ENCODE data around the gene DUSP28. TPM values are rescaled to one million over a fixed set of nuclear protein-coding genes. Genes with fewer than 3 reads are reported as not detected.

The DUSP28 gene
- total RNA-seq, 1 experiment from 2014 or later = 10.9 TPM

GRCh38 chr2:240579071-240579762, 19.1 kb downstream of the DUSP28 start:
- Histone ChIP-seq H4K20me1 (ENCODE audit: insufficient read depth) (peaks cover 63% of the 10 kb centered on the region), H3K4me3 (peak overlapping the region; percentile 46; the same call in 1 of the 2 replicates), H3K27me3 (ENCODE audit: insufficient read depth, low read depth) (no peaks in the 10 kb centered on the region), H3K79me2 (ENCODE audit: low read depth) (peaks cover 74% of the 10 kb centered on the region), H3K9me2 (ENCODE audit: insufficient read depth) (no peaks in the 10 kb centered on the region), H3K27ac (peak overlapping the region; percentile 98), H3K4me1 (replicated peaks; ENCODE audit: insufficient read depth) (peaks cover 52% of the 10 kb centered on the region), H3K36me3 (ENCODE audit: low read depth) (peaks cover 9% of the 10 kb centered on the region), H3F3A (ENCODE audit: insufficient read depth, low read depth) (peaks cover 51% of the 10 kb centered on the region), H3K9me3 (ENCODE audit: insufficient read depth, low read depth) (no peaks in the 10 kb centered on the region), H2AFZ (no peak overlapping the region), H3K4me2 (peak overlapping the region; percentile 83)
- CTCF ChIA-PET = interaction anchor here (0.6 to 2.0 kb wide), 5 partner anchors 11 to 122 kb away, joined by 3 to 34 read pairs (median 4); no protein-coding TSS in a partner anchor
- intact Hi-C loops (cut with micrococcal nuclease; ENCODE audit: unreplicated experiment) = loop anchor here (1.0 kb wide), 2 partner anchors 13 to 18 kb away; no protein-coding TSS in a partner anchor
- TF ChIP-seq CTCF (conservative IDR thresholded peaks at IDR 0.05) = no peak
- TF ChIP-seq EZH2 (IDR thresholded peaks at IDR 0.05; ENCODE audit: low read depth) = no peak
- BruUV-seq (replicated peaks) = no TSS peak
- POLR2A ChIA-PET (ENCODE audit: unreplicated experiment) = interaction anchor here (0.7 to 1.4 kb wide), 3 partner anchors 13 to 18 kb away, joined by 7 to 24 read pairs (median 8); no protein-coding TSS in a partner anchor
- DNase-seq = no peak

GRCh38 chr2:240579771-240580614, 19.8 kb downstream of the DUSP28 start:
- TF ChIP-seq EZH2 (IDR thresholded peaks at IDR 0.05; ENCODE audit: low read depth) (no peak), CTCF (conservative IDR thresholded peaks at IDR 0.05) (peak; percentile 97)
- no peaks in the 10 kb centered on the region for H3K9me2 ChIP-seq (ENCODE audit: insufficient read depth)
- H3K4me3 ChIP-seq = peak overlapping the region; percentile 46; the same call in 1 of the 2 replicates
- CTCF ChIA-PET = interaction anchor here (0.5 to 2.0 kb wide), 9 partner anchors 8 to 346 kb away, joined by 3 to 34 read pairs (median 4); no protein-coding TSS in a partner anchor
- POLR2A ChIA-PET (ENCODE audit: unreplicated experiment) = interaction anchor here (0.5 to 1.4 kb wide), 9 partner anchors 14 to 1355 kb away, joined by 3 to 24 read pairs (median 4); no protein-coding TSS in a partner anchor
- peaks cover 82% of the 10 kb centered on the region for H3K79me2 ChIP-seq (ENCODE audit: low read depth)
- no peaks in the 10 kb centered on the region for H3K27me3 ChIP-seq (ENCODE audit: insufficient read depth, low read depth)
- intact Hi-C loops (cut with micrococcal nuclease; ENCODE audit: unreplicated experiment) = loop anchor here (1.0 kb wide), 2 partner anchors 14 to 19 kb away; no protein-coding TSS in a partner anchor
- H3K36me3 ChIP-seq (ENCODE audit: low read depth) = peaks cover 9% of the 10 kb centered on the region
- peaks cover 54% of the 10 kb centered on the region for H3F3A ChIP-seq (ENCODE audit: insufficient read depth, low read depth)
- peak overlapping the region; percentile 83 for H3K4me2 ChIP-seq
- peaks cover 60% of the 10 kb centered on the region for H3K4me1 ChIP-seq (replicated peaks; ENCODE audit: insufficient read depth)
- peaks cover 59% of the 10 kb centered on the region for H4K20me1 ChIP-seq (ENCODE audit: insufficient read depth)
- DNase-seq = peak; percentile 97 to 99
- BruUV-seq (replicated peaks) = no TSS peak
- H2AFZ ChIP-seq = no peak overlapping the region
- H3K9me3 ChIP-seq (ENCODE audit: insufficient read depth, low read depth) = no peaks in the 10 kb centered on the region
- peak overlapping the region; percentile 98 for H3K27ac ChIP-seq

DNA sequence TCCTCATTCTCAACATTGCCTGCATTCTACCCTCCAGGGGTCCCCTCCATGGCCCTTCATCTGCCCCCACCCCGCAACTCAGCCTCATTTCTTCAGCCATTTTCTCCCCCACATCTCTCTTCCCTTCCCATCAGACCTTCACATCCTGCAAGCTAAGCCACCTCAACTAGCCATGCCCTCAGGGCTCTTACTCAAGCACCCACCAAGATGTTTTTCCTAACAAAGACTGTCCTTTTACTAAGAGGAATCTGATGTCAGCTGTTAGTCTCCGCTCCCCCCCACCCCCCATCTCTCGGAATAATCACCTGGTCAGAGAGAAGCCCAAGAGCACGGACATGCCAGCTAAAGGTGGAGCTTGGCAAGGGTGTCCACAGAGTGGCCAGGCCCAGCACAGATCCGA, 21.7 kb downstream of the DUSP28 start:
- Histone ChIP-seq H3K4me2 (0 out of 2 replicates have a peak overlapping the region, but pooled peaks have one; percentile 1), H3K9me2 (ENCODE audit: insufficient read depth) (no peaks in the 10 kb centered on the region)
- CTCF ChIA-PET = no interaction called here

More for the DNA sequence above, 21.7 kb downstream of the DUSP28 start:
- BruUV-seq (replicated peaks) = no TSS peak
- Histone ChIP-seq H3K4me3 (no peak overlapping the region), H3K36me3 (ENCODE audit: low read depth) (peaks cover under 1% of the 10 kb centered on the region; the same call in 1 of the 2 replicates), H2AFZ (no peak overlapping the region), H3K79me2 (ENCODE audit: low read depth) (peaks cover 82% of the 10 kb centered on the region), H3K4me1 (replicated peaks; ENCODE audit: insufficient read depth) (peaks cover 65% of the 10 kb centered on the region), H3F3A (ENCODE audit: insufficient read depth, low read depth) (peaks cover 54% of the 10 kb centered on the region), H4K20me1 (ENCODE audit: insufficient read depth) (peaks cover 43% of the 10 kb centered on the region), H3K9me3 (ENCODE audit: insufficient read depth, low read depth) (no peaks in the 10 kb centered on the region), H3K27me3 (ENCODE audit: insufficient read depth, low read depth) (no peaks in the 10 kb centered on the region), H3K27ac (no peak overlapping the region)
- DNase-seq = no peak
- intact Hi-C loops (cut with micrococcal nuclease; ENCODE audit: unreplicated experiment) = no loop called here
- POLR2A ChIA-PET (ENCODE audit: unreplicated experiment) = interaction anchor here (0.5 kb wide), 1 partner anchor 127 kb away, joined by 4 read pairs; no protein-coding TSS in a partner anchor
- TF ChIP-seq CTCF (conservative IDR thresholded peaks at IDR 0.05) (no peak), EZH2 (IDR thresholded peaks at IDR 0.05; ENCODE audit: low read depth) (no peak)
